ENCODE results near the gene ANKRD10.

DNA sequence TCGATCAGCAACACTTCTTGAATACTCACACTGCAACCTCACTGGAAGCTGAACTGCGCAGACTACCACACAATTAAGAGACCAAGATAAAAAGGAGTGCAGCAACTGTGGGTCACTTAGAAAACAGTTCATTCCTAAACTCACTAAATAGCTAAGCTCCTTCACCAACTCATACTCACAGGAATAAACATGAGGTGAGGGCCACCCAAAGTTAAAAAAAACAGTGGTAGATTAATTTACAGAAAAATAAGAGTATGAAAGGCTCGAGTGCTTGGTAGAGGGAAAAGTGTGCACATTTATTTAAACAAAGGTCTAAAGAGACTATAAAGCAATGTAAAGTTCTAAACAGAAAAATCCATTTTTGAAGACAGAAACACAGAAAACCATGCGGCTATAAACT lies 7.6 kb downstream of the ANKRD10 start:
- TF ChIP-seq EZH2phosphoT487 (IDR thresholded peaks at IDR 0.05; ENCODE audit: borderline replicate concordance, low read length): no peak
- TF ChIP-seq, protein P1, sequence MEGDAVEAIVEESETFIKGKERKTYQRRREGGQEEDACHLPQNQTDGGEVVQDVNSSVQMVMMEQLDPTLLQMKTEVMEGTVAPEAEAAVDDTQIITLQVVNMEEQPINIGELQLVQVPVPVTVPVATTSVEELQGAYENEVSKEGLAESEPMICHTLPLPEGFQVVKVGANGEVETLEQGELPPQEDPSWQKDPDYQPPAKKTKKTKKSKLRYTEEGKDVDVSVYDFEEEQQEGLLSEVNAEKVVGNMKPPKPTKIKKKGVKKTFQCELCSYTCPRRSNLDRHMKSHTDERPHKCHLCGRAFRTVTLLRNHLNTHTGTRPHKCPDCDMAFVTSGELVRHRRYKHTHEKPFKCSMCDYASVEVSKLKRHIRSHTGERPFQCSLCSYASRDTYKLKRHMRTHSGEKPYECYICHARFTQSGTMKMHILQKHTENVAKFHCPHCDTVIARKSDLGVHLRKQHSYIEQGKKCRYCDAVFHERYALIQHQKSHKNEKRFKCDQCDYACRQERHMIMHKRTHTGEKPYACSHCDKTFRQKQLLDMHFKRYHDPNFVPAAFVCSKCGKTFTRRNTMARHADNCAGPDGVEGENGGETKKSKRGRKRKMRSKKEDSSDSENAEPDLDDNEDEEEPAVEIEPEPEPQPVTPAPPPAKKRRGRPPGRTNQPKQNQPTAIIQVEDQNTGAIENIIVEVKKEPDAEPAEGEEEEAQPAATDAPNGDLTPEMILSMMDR (IDR thresholded peaks at IDR 0.05; ENCODE audit: low read depth, low read length, poor library complexity, severe bottlenecking): no peak
